K562 (cell line): ENCODE results near the gene ZSCAN21. TPM values are rescaled to one million over a fixed set of nuclear protein-coding genes. Genes with fewer than 3 reads are reported as not detected.

Experiments
- ATAC-seq: fragments of 200-7000 bp; cut with Tn5 transposase; 3 replicates; pipeline ENCODE4 v1.9.1; 2020; ENCODE audit warnings: moderate library complexity
- BruUV-seq: library from RNA; stranded (reverse); fragments of 400-500 nt; replicated peaks from 2 replicates; lab custom pipeline; 2021; lab: Mats Ljungman, UMichigan
- CTCF ChIA-PET: fragments of 300-600 bp; formaldehyde crosslinking; extraction: SDS; loops from one replicate; lab custom pipeline; 2021; ENCODE audit warnings: low intra/inter-chr PET ratio; lab: Yijun Ruan, JAX
- POLR2A ChIA-PET: fragments of 300-600, 350-650 bp; sonication (Branson Sonifier 250); formaldehyde crosslinking; extraction: SDS; loops from one replicate; lab custom pipeline; 2021; ENCODE audit warnings: antibody characterized with exemption, inconsistent platforms; lab: Yijun Ruan, JAX
- DNase-seq, 4 experiments: peaks; one replicate each; pipeline versions ENCODE4 v3.0.0 to v3.0.0-alpha.2; 2011 to 2018; ENCODE audit warnings: low spot score in 3 of 4, mixed read lengths in 3 of 4; ENCODE audit errors: extremely low read depth in 1 of 4
- FAIRE-seq: peaks from 2 replicates; lab custom pipeline; 2011; peaks lifted over from hg19 to GRCh38; lab: Jason Lieb, UNC
- H2AFZ ChIP-seq: 2 replicates; pipeline ENCODE4 v1.6.0; 2011; ENCODE audit warnings: low read depth, low read length, control low read depth, inconsistent platforms
- H3K27ac ChIP-seq: fragments of 200-600 bp; 3 replicates; pipeline ENCODE4 v1.8.0; 2011; ENCODE audit warnings: low read depth, mild to moderate bottlenecking, control low read depth, inconsistent platforms, low read length, moderate library complexity, mixed read lengths; ENCODE audit errors: extremely low read depth
- H3K27me3 ChIP-seq, 2 experiments: fragments of 300-600 bp in 1 of 2; 2 replicates in 1 of 2; 3 replicates in 1 of 2; pipeline versions ENCODE4 v1.6.0 to v1.8.0; 2011; ENCODE audit warnings: inconsistent platforms in 2 of 2, low read length in 2 of 2, mild to moderate bottlenecking in 1 of 2, mixed read lengths in 1 of 2, moderate library complexity in 1 of 2; ENCODE audit not compliant: control insufficient read depth in 2 of 2, insufficient read depth in 2 of 2
- H3K36me3 ChIP-seq: fragments of 300-600 bp; 3 replicates; pipeline ENCODE4 v1.8.0; 2011; ENCODE audit warnings: mild to moderate bottlenecking, low read length, inconsistent platforms; ENCODE audit not compliant: control insufficient read depth, insufficient read depth
- H3K4me1 ChIP-seq, 2 experiments: fragments of 200-600 bp in 1 of 2; replicated peaks in 1 of 2; 2 replicates in 1 of 2; 3 replicates in 1 of 2; pipeline versions ENCODE4 v1.5.1 to v1.8.0; 2011; ENCODE audit warnings: inconsistent platforms in 2 of 2, low read length in 2 of 2, mild to moderate bottlenecking in 1 of 2, mixed read lengths in 1 of 2, moderate library complexity in 1 of 2; ENCODE audit not compliant: control insufficient read depth in 2 of 2, insufficient read depth in 2 of 2
- H3K4me2 ChIP-seq: 2 replicates; pipeline ENCODE4 v1.6.1; 2011; ENCODE audit warnings: low read length, control low read depth, inconsistent platforms, mixed read lengths; ENCODE audit not compliant: insufficient read depth
- H3K4me3 ChIP-seq: fragments of 200-600 bp; sonication (generic), shearing (Covaris generic); 2 replicates; pipeline ENCODE4 v1.5.1; 2016; ENCODE audit warnings: control low read depth, inconsistent platforms
- H3K79me2 ChIP-seq: fragments of 200-600 bp; 3 replicates; pipeline ENCODE4 v1.8.0; 2011; ENCODE audit warnings: low read length, inconsistent platforms; ENCODE audit not compliant: control insufficient read depth, insufficient read depth
- H3K9ac ChIP-seq, 2 experiments: 2 replicates each; pipeline versions ENCODE4 v1.6.0 to v1.6.1; 2011; ENCODE audit warnings: low read depth in 2 of 2, low read length in 2 of 2, control low read depth in 1 of 2, inconsistent platforms in 1 of 2, mild to moderate bottlenecking in 1 of 2, mixed read lengths in 1 of 2; ENCODE audit not compliant: insufficient read depth in 1 of 2
- H3K9me1 ChIP-seq: one replicate; pipeline ENCODE4 v1.6.0; 2011; ENCODE audit warnings: inconsistent platforms, mild to moderate bottlenecking, low read length, moderate library complexity; ENCODE audit not compliant: control insufficient read depth, insufficient read depth
- H3K9me3 ChIP-seq: replicated peaks from 2 replicates; pipeline ENCODE4 v1.5.1; 2011; ENCODE audit warnings: low read depth, low read length, inconsistent platforms; ENCODE audit not compliant: control insufficient read depth, insufficient read depth
- H4K20me1 ChIP-seq: replicated peaks from 2 replicates; pipeline ENCODE4 v1.6.1; 2011; ENCODE audit warnings: low read length, inconsistent platforms, mixed read lengths; ENCODE audit not compliant: control insufficient read depth, insufficient read depth
- ETV1 ChIP-seq: fragments of 450-650 bp; conservative IDR thresholded peaks from 2 replicates; pipeline ENCODE4 v1.6.1; 2016; ENCODE audit warnings: missing genetic modification characterization, control low read depth, low read depth, missing compliant biosample characterization
- FOXA1 ChIP-seq: fragments of 450-650 bp; IDR thresholded peaks from 2 replicates; pipeline ENCODE4 v1.6.1; 2016; ENCODE audit warnings: mild to moderate bottlenecking, borderline replicate concordance
- GATAD2A ChIP-seq: fragments of 450-650 bp; IDR thresholded peaks from 2 replicates; pipeline ENCODE4 v1.6.1; 2017
- HDAC2 ChIP-seq: fragments of 450-650 bp; IDR thresholded peaks from 2 replicates; pipeline ENCODE4 v1.6.1; 2016; ENCODE audit warnings: mild to moderate bottlenecking
- KAT2B ChIP-seq: IDR thresholded peaks from one replicate; pipeline ENCODE4 v1.6.1; 2012; ENCODE audit warnings: low read depth, mild to moderate bottlenecking, control low read depth, inconsistent platforms, low read length, moderate library complexity
- NONO ChIP-seq, 2 experiments: fragments of 200-400 bp in 1 of 2; fragments of 450-650 bp in 1 of 2; formaldehyde crosslinking in 1 of 2; IDR thresholded peaks; 2 replicates each; pipeline ENCODE4 v1.6.1; 2017; ENCODE audit warnings: low read depth in 2 of 2, mild to moderate bottlenecking in 2 of 2, moderate library complexity in 2 of 2, low read length in 1 of 2
- PYGO2 ChIP-seq: fragments of 450-650 bp; IDR thresholded peaks from 2 replicates; pipeline ENCODE4 v1.6.1; 2016; ENCODE audit warnings: mild to moderate bottlenecking, missing genetic modification characterization, moderate library complexity, missing compliant biosample characterization
- SP1 ChIP-seq: sonication (generic); formaldehyde crosslinking; IDR thresholded peaks from 2 replicates; pipeline ENCODE4 v1.8.1; 2022; ENCODE audit warnings: mild to moderate bottlenecking, missing genetic modification reagents
- SRSF7 ChIP-seq: fragments of 200-400 bp; formaldehyde crosslinking; optimal IDR thresholded peaks from 2 replicates; pipeline ENCODE3; 2017; ENCODE audit warnings: mild to moderate bottlenecking, low read depth, low read length
- ZC3H11A ChIP-seq: IDR thresholded peaks from 2 replicates; pipeline ENCODE4 v1.6.1; 2012; ENCODE audit warnings: low read depth, low read length, improper control_type of control experiment
- ZNF253 ChIP-seq: fragments of 250-450 bp; sonication (Bioruptor Pico); conservative IDR thresholded peaks from 2 replicates; pipeline ENCODE4 v1.6.1; 2021; ENCODE audit warnings: mild to moderate bottlenecking
- ZNF76 ChIP-seq: fragments of 250-450 bp; sonication (Bioruptor Pico); IDR thresholded peaks from 2 replicates; pipeline ENCODE4 v1.4.0; 2020; ENCODE audit warnings: mild to moderate bottlenecking, moderate library complexity, borderline replicate concordance
- ZNF780A ChIP-seq: fragments of 250-450 bp; sonication (Bioruptor Pico); IDR thresholded peaks from 2 replicates; pipeline ENCODE4 v1.5.0; 2021; ENCODE audit warnings: mild to moderate bottlenecking
- WGBS: fragments of 100-300 bp; shearing (Covaris generic); methylation state at CpG from one replicate; pipeline ENCODE4 v1.1.6; 2016; ENCODE audit warnings: low coverage, mixed read lengths; ENCODE audit not compliant: insufficient coverage; ENCODE audit errors: missing lambda C conversion rate; 5-methylcytosine and 5-hydroxymethylcytosine counted together
- in situ Hi-C: fragments of 300-500 bp; cut with MboI; formaldehyde crosslinking; loops from 4 replicates; pipeline ENCODE4 v1.15.0; 2018; ENCODE audit warnings: inconsistent platforms, mixed read lengths
- intact Hi-C: fragments of 100-400 bp; cut with micrococcal nuclease; formaldehyde crosslinking; loops from 2 replicates; pipeline ENCODE4 v1.14.2; 2022
- polyA plus RNA-seq, 8 experiments: library from polyadenylated mRNA; depleted of rRNA in 4 of 8; stranded (reverse) in 5 of 8; unstranded in 3 of 8; fragments of >200 nt; fragmentation: Nextera tagmentation in 2 of 8; fragmentation: Illumina TruSeq in 1 of 8; extraction: Ambion mirVana in 2 of 8; extraction: Trizol in 1 of 8; gene quantifications; 2 replicates each; pipeline versions ENCODE4 v1.2.1 to v1.2.3, GENCODE V29; 2011 to 2014; ENCODE audit warnings: inconsistent platforms in 1 of 8, missing spikeins in 1 of 8
- total RNA-seq, 7 experiments: library from RNA; depleted of rRNA in 6 of 7; stranded (reverse); fragments of >200 nt in 6 of 7; fragmentation: Illumina TruSeq in 2 of 7; extraction: Trizol in 2 of 7; gene quantifications; 2 replicates each; pipeline versions ENCODE4 v1.2.1 to v1.2.3, GENCODE V29; 2011 to 2021; ENCODE audit warnings: low replicate concordance in 1 of 7
- TF ChIP-seq, protein P1 (sequence below): fragments of 450-650 bp; IDR thresholded peaks from 2 replicates; pipeline ENCODE4 v1.6.1; 2017; ENCODE audit warnings: mild to moderate bottlenecking, moderate library complexity
- TF ChIP-seq, protein P2 (sequence below): fragments of 450-650 bp; IDR thresholded peaks from 2 replicates; pipeline ENCODE4 v1.6.1; 2016; ENCODE audit warnings: antibody characterized with exemption
- TF ChIP-seq, protein P3 (sequence below): sonication (generic); formaldehyde crosslinking; IDR thresholded peaks from 2 replicates; pipeline ENCODE4 v1.8.1; 2022; ENCODE audit warnings: missing genetic modification reagents
- TF ChIP-seq, protein P4 (sequence below), 2 experiments: IDR thresholded peaks; 2 replicates each; pipeline ENCODE4 v1.6.1; 2012; ENCODE audit warnings: improper control_type of control experiment in 2 of 2, low read depth in 2 of 2, low read length in 2 of 2, borderline replicate concordance in 1 of 2

Gene ZSCAN21
- total and polyA plus RNA-seq, 9 of the 15 experiments (the other 6 are each of a cell fraction or from before 2014, with no cell fraction given), result 5.9 to 15.5 (median 13.2) TPM

DNA sequence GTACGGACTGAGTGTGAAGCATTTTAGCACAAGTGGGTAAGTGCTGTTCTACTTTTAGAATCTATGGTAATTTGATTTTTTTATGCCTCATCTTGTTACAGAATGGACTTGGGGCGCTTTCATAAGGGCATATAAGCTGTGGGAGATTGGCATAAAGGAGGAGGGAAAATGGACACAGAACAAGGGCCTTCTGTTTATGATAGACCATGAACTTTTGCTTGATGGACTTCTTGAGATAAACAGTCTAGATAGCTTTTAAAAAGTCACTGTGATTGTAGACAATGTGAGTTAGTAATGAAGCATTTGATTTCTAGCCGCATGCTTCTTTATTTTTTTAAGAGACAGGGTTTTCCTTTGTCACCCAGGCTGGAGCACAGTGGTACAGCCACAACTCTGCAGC is 2.0 kb downstream of the ZSCAN21 start:
- DNase-seq (no peak), FAIRE-seq (no peak), ATAC-seq (no peak)
- no peaks in the 10 kb centered on the region for H4K20me1 ChIP-seq
- H3K9ac ChIP-seq, result no peak overlapping the region
- no peak overlapping the region for H3K4me3 ChIP-seq
- BruUV-seq, result no TSS peak
- WGBS, result 85% methylated on average over 3 of the region's 3 CpGs
- TF ChIP-seq PYGO2 (tag), result no peak
- no peak for TF ChIP-seq SRSF7
- TF ChIP-seq NONO (IDR thresholded peaks at IDR 0.05; ENCODE audit: low read depth in 2 of 2, low read length in 1 of 2), result no peak
- TF ChIP-seq, protein P1, sequence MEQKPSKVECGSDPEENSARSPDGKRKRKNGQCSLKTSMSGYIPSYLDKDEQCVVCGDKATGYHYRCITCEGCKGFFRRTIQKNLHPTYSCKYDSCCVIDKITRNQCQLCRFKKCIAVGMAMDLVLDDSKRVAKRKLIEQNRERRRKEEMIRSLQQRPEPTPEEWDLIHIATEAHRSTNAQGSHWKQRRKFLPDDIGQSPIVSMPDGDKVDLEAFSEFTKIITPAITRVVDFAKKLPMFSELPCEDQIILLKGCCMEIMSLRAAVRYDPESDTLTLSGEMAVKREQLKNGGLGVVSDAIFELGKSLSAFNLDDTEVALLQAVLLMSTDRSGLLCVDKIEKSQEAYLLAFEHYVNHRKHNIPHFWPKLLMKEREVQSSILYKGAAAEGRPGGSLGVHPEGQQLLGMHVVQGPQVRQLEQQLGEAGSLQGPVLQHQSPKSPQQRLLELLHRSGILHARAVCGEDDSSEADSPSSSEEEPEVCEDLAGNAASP, result no peak
- TF ChIP-seq ZNF76 (CRISPR knock-in tag), result no peak
- no peak for TF ChIP-seq HDAC2
- TF ChIP-seq, protein P2, sequence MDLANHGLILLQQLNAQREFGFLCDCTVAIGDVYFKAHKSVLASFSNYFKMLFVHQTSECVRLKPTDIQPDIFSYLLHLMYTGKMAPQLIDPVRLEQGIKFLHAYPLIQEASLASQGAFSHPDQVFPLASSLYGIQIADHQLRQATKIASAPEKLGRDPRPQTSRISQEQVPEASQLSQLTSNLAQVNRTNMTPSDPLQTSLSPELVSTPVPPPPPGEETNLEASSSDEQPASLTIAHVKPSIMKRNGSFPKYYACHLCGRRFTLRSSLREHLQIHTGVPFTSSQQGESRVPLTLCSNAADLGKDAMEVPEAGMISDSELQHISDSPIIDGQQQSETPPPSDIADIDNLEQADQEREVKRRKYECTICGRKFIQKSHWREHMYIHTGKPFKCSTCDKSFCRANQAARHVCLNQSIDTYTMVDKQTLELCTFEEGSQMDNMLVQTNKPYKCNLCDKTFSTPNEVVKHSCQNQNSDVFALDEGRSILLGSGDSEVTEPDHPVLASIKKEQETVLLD, result no peak
- TF ChIP-seq ZNF253 (CRISPR knock-in tag), result no peak
- no peak for TF ChIP-seq SP1 (CRISPR knock-in tag)
- no peak for TF ChIP-seq FOXA1
- TF ChIP-seq, protein P3, sequence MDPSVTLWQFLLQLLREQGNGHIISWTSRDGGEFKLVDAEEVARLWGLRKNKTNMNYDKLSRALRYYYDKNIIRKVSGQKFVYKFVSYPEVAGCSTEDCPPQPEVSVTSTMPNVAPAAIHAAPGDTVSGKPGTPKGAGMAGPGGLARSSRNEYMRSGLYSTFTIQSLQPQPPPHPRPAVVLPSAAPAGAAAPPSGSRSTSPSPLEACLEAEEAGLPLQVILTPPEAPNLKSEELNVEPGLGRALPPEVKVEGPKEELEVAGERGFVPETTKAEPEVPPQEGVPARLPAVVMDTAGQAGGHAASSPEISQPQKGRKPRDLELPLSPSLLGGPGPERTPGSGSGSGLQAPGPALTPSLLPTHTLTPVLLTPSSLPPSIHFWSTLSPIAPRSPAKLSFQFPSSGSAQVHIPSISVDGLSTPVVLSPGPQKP, result no peak
- TF ChIP-seq ZNF780A (CRISPR knock-in tag), result no peak
- TF ChIP-seq ETV1 (tag), result no peak
- TF ChIP-seq KAT2B, result no peak
- TF ChIP-seq GATAD2A, result no peak
- no peak for TF ChIP-seq ZC3H11A
- TF ChIP-seq, protein P4, sequence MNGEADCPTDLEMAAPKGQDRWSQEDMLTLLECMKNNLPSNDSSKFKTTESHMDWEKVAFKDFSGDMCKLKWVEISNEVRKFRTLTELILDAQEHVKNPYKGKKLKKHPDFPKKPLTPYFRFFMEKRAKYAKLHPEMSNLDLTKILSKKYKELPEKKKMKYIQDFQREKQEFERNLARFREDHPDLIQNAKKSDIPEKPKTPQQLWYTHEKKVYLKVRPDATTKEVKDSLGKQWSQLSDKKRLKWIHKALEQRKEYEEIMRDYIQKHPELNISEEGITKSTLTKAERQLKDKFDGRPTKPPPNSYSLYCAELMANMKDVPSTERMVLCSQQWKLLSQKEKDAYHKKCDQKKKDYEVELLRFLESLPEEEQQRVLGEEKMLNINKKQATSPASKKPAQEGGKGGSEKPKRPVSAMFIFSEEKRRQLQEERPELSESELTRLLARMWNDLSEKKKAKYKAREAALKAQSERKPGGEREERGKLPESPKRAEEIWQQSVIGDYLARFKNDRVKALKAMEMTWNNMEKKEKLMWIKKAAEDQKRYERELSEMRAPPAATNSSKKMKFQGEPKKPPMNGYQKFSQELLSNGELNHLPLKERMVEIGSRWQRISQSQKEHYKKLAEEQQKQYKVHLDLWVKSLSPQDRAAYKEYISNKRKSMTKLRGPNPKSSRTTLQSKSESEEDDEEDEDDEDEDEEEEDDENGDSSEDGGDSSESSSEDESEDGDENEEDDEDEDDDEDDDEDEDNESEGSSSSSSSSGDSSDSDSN (IDR thresholded peaks at IDR 0.05; ENCODE audit: borderline replicate concordance in 1 of 2, low read depth in 2 of 2, low read length in 2 of 2), result no peak
- H3K4me2 ChIP-seq, result no peak overlapping the region
- no peak overlapping the region for H2AFZ ChIP-seq
- H3K4me1 ChIP-seq, result peaks cover 3 to 14% of the 10 kb centered on the region in 2 experiments; a peak in 3 of 5 replicates
- CTCF ChIA-PET, result no interaction called here
- H3K79me2 ChIP-seq, result peaks cover 10% of the 10 kb centered on the region
- in situ Hi-C loops, result no loop called here
- no peaks in the 10 kb centered on the region for H3K27me3 ChIP-seq
- no peak overlapping the region for H3K27ac ChIP-seq
- H3K36me3 ChIP-seq, result peaks cover 3% of the 10 kb centered on the region; the same call in 1 of the 3 replicates
- no peaks in the 10 kb centered on the region for H3K9me1 ChIP-seq
- intact Hi-C loops, result loop anchor here (2.0 to 5.0 kb wide), 2 partner anchors 57 to 139 kb away; no protein-coding TSS in a partner anchor
- POLR2A ChIA-PET, result no interaction called here
- 0 out of 2 replicates have a peak, but pooled peaks cover 2% of the 10 kb centered on the region for H3K9me3 ChIP-seq
